H9 (cell line): ENCODE measurements around the gene CCDC13. TPM values are rescaled to one million over a fixed set of nuclear protein-coding genes. Genes with fewer than 3 reads are reported as not detected.

Experiments used
- DNase-seq: peaks from one replicate; pipeline ENCODE4 v3.0.0-alpha.2; 2017
- H2AFZ ChIP-seq: one replicate; pipeline ENCODE4 v1.6.1; 2013; ENCODE audit warnings: mild to moderate bottlenecking, low read length, control low read depth, moderate library complexity
- H2AK5ac ChIP-seq: 2 replicates; pipeline ENCODE4 v1.6.1; 2013; ENCODE audit warnings: low read length, control low read depth, mixed read lengths; ENCODE audit not compliant: insufficient read length
- H2BK120ac ChIP-seq: one replicate; pipeline ENCODE4 v1.6.1; 2013; ENCODE audit warnings: low read depth, mild to moderate bottlenecking, low read length, control low read depth, inconsistent platforms; ENCODE audit not compliant: poor library complexity, severe bottlenecking
- H2BK12ac ChIP-seq: 2 replicates; pipeline ENCODE4 v1.6.1; 2013; ENCODE audit warnings: low read length, control low read depth, mixed read lengths, low read depth; ENCODE audit not compliant: insufficient read length
- H2BK15ac ChIP-seq: 2 replicates; pipeline ENCODE4 v1.6.1; 2013; ENCODE audit warnings: low read depth, low read length, control low read depth
- H2BK20ac ChIP-seq: one replicate; pipeline ENCODE4 v1.6.1; 2013; ENCODE audit warnings: low read depth, mild to moderate bottlenecking, low read length, control low read depth, inconsistent platforms; ENCODE audit not compliant: poor library complexity, severe bottlenecking
- H2BK5ac ChIP-seq: 2 replicates; pipeline ENCODE4 v1.6.1; 2013; ENCODE audit warnings: low read length, control low read depth, mixed read lengths; ENCODE audit not compliant: insufficient read length
- H3K14ac ChIP-seq: 2 replicates; pipeline ENCODE4 v1.6.1; 2013; ENCODE audit warnings: low read length, control low read depth; ENCODE audit not compliant: insufficient read depth
- H3K18ac ChIP-seq: 2 replicates; pipeline ENCODE4 v1.6.1; 2013; ENCODE audit warnings: low read depth, mild to moderate bottlenecking, mixed read lengths, low read length, control low read depth; ENCODE audit not compliant: insufficient read length
- H3K23ac ChIP-seq: 2 replicates; pipeline ENCODE4 v1.6.1; 2013; ENCODE audit warnings: low read length, control low read depth, mixed read lengths, low read depth; ENCODE audit not compliant: insufficient read length
- H3K23me2 ChIP-seq: 2 replicates; pipeline ENCODE4 v1.6.1; 2013; ENCODE audit warnings: low read depth, mild to moderate bottlenecking, mixed read lengths, low read length, control low read depth; ENCODE audit not compliant: insufficient read length, poor library complexity, severe bottlenecking
- H3K27ac ChIP-seq: 2 replicates; pipeline ENCODE4 v1.5.1; 2013; ENCODE audit warnings: low read length, control low read depth, mixed read lengths, low read depth; ENCODE audit not compliant: insufficient read length
- H3K27me3 ChIP-seq: 2 replicates; pipeline ENCODE4 v1.6.1; 2013; ENCODE audit warnings: low read length, control low read depth, inconsistent platforms; ENCODE audit not compliant: insufficient read depth
- H3K4ac ChIP-seq: 2 replicates; pipeline ENCODE4 v1.6.1; 2013; ENCODE audit warnings: low read depth, mild to moderate bottlenecking, control low read depth, inconsistent platforms, low read length, moderate library complexity
- H3K4me1 ChIP-seq: 2 replicates; pipeline ENCODE4 v1.6.1; 2013; ENCODE audit warnings: low read length, control low read depth, inconsistent platforms; ENCODE audit not compliant: insufficient read depth
- H3K4me2 ChIP-seq: 2 replicates; pipeline ENCODE4 v1.6.1; 2013; ENCODE audit warnings: low read length, control low read depth, mixed read lengths; ENCODE audit not compliant: insufficient read length, insufficient read depth
- H3K56ac ChIP-seq: 2 replicates; pipeline ENCODE4 v1.6.1; 2013; ENCODE audit warnings: low read depth, mild to moderate bottlenecking, mixed read lengths, low read length, control low read depth; ENCODE audit not compliant: insufficient read length
- H3K79me1 ChIP-seq: 2 replicates; pipeline ENCODE4 v1.6.1; 2013; ENCODE audit warnings: low read depth, mild to moderate bottlenecking, moderate library complexity, low read length, control low read depth, inconsistent platforms; ENCODE audit not compliant: insufficient read depth, poor library complexity, severe bottlenecking
- H3K79me2 ChIP-seq: 2 replicates; pipeline ENCODE4 v1.6.1; 2013; ENCODE audit warnings: low read length, control low read depth, inconsistent platforms; ENCODE audit not compliant: insufficient read depth
- H3K9ac ChIP-seq: 2 replicates; pipeline ENCODE4 v1.6.1; 2013; ENCODE audit warnings: low read length, control low read depth, mixed read lengths; ENCODE audit not compliant: insufficient read length; ENCODE audit errors: extremely low read depth
- H3K9me3 ChIP-seq: one replicate; pipeline ENCODE4 v1.6.1; 2013; ENCODE audit warnings: low read depth, low read length, inconsistent platforms; ENCODE audit not compliant: control insufficient read depth
- H3T11ph ChIP-seq: one replicate; pipeline ENCODE4 v1.6.1; 2013; ENCODE audit warnings: mild to moderate bottlenecking, low read length, control low read depth, inconsistent platforms
- H4K20me1 ChIP-seq: one replicate; pipeline ENCODE4 v1.6.1; 2013; ENCODE audit not compliant: control insufficient read depth, insufficient read length, insufficient read depth
- H4K5ac ChIP-seq: 2 replicates; pipeline ENCODE4 v1.6.1; 2013; ENCODE audit warnings: low read depth, mild to moderate bottlenecking, mixed read lengths, low read length, control low read depth; ENCODE audit not compliant: insufficient read length
- H4K8ac ChIP-seq: replicated peaks from 2 replicates; pipeline ENCODE4 v1.6.1; 2013; ENCODE audit warnings: low read length, control low read depth, mixed read lengths, low read depth; ENCODE audit not compliant: insufficient read length
- H4K91ac ChIP-seq: 2 replicates; pipeline ENCODE4 v1.6.1; 2013; ENCODE audit warnings: low read depth, mild to moderate bottlenecking, moderate library complexity, mixed read lengths, low read length, control low read depth; ENCODE audit not compliant: insufficient read length
- H3K27ac Mint-ChIP-seq, 3 experiments: 2 replicates in 2 of 3; 3 replicates in 1 of 3; pipeline ENCODE4 v1.8.0; 2020 to 2021; ENCODE audit warnings: mixed read lengths in 3 of 3, mild to moderate bottlenecking in 1 of 3, moderate library complexity in 1 of 3
- H3K27me3 Mint-ChIP-seq: 2 replicates; pipeline ENCODE4 v1.8.0; 2021; ENCODE audit warnings: low read depth, mild to moderate bottlenecking, moderate library complexity, mixed read lengths
- H3K36me3 Mint-ChIP-seq, 3 experiments: 2 replicates in 2 of 3; 3 replicates in 1 of 3; pipeline ENCODE4 v1.8.0; 2020 to 2021; ENCODE audit warnings: low read depth in 3 of 3, mixed read lengths in 3 of 3; ENCODE audit not compliant: insufficient read depth in 1 of 3
- H3K4me1 Mint-ChIP-seq, 2 experiments: 2 replicates each; pipeline ENCODE4 v1.8.0; 2020; ENCODE audit warnings: mixed read lengths in 2 of 2
- H3K4me3 Mint-ChIP-seq, 2 experiments: 2 replicates in 1 of 2; 3 replicates in 1 of 2; pipeline ENCODE4 v1.8.0; 2020 to 2021; ENCODE audit warnings: mild to moderate bottlenecking in 2 of 2, mixed read lengths in 2 of 2, moderate library complexity in 1 of 2
- H3K9me3 Mint-ChIP-seq, 2 experiments: 2 replicates in 1 of 2; 3 replicates in 1 of 2; pipeline ENCODE4 v1.8.0; 2020; ENCODE audit warnings: mild to moderate bottlenecking in 2 of 2, mixed read lengths in 2 of 2, moderate library complexity in 1 of 2
- CTCF ChIP-seq: fragments of 200-600 bp; sonication (generic); conservative IDR thresholded peaks from 3 replicates; pipeline ENCODE4 v1.8.0; 2021; ENCODE audit warnings: antibody characterized with exemption, mild to moderate bottlenecking
- WGBS: extraction: QIAGEN DNeasy Blood & Tissue Kit; methylation state at CpG from one replicate; pipeline ENCODE4 v1.1.7; 2013; ENCODE audit warnings: missing lambda C conversion rate, low lambda C conversion rate, mixed read lengths; ENCODE audit not compliant: insufficient read length; ENCODE audit errors: extremely low coverage; 5-methylcytosine and 5-hydroxymethylcytosine counted together
- total RNA-seq: library from RNA; stranded (reverse); gene quantifications from 2 replicates; pipeline ENCODE4 v1.2.1, GENCODE V29; 2021

Gene CCDC13
- total RNA-seq, 1 experiment from 2014 or later, result not detected

- Histone ChIP-seq H3K4me2 (no peak overlapping the region), H3T11ph (no peak overlapping the region), H3K79me1 (no peaks in the 10 kb centered on the region), H3K27me3 (no peaks in the 10 kb centered on the region), H2BK12ac (no peak overlapping the region), H3K27ac (no peak overlapping the region), H4K20me1 (no peaks in the 10 kb centered on the region), H2BK20ac (no peak overlapping the region), H3K18ac (no peak overlapping the region), H2BK15ac (no peak overlapping the region), H3K14ac (no peak overlapping the region), H2AK5ac (no peak overlapping the region), H3K9me3 (no peaks in the 10 kb centered on the region), H3K4me1 (no peaks in the 10 kb centered on the region), H2AFZ (no peak overlapping the region), H3K4ac (no peak overlapping the region), H4K5ac (no peak overlapping the region), H3K23me2 (no peaks in the 10 kb centered on the region), H2BK120ac (no peak overlapping the region), H3K9ac (no peak overlapping the region), H3K56ac (no peak overlapping the region), H2BK5ac (no peak overlapping the region), H3K23ac (no peak overlapping the region), H4K91ac (no peak overlapping the region), H4K8ac (no peak overlapping the region), H3K79me2 (no peaks in the 10 kb centered on the region)
- Mint-ChIP-seq H3K36me3 (no peaks in the 10 kb centered on the region), H3K4me3 (no peak overlapping the region), H3K4me1 (peaks cover 21% of the 10 kb centered on the region in 2 experiments), H3K27me3 (peaks cover 6% of the 10 kb centered on the region; the same call in 1 of the 2 replicates), H3K9me3 (peaks cover 0 to 3% of the 10 kb centered on the region in 2 experiments; a peak in 2 of 5 replicates), H3K27ac (no peak overlapping the region; a peak in 1 of 7 replicates)
- TF ChIP-seq CTCF, result no peak
- no CpG with 5 or more reads among the region's 3 CpGs for WGBS
- peak; percentile 21 for DNase-seq
Observed at GRCh38 chr3:42741796-42742195, 31.3 kb downstream of the CCDC13 start.
